ENCODE results near the gene LOXL1. TPM values are rescaled to one million over a fixed set of nuclear protein-coding genes. Genes with fewer than 3 reads are reported as not detected.

LOXL1 gene
- total RNA-seq, 4 donors from 2014 or later: 4.3 to 12.1 (median 7.3) TPM

- WGBS: 16% methylated on average over 2 of the region's 2 CpGs
- Histone ChIP-seq H3K36me3 (peaks cover 10% of the 10 kb centered on the region), H3K4me3 (peak overlapping the region; percentile 85), H3K27me3 (no peaks in the 10 kb centered on the region), H3K9me3 (no peaks in the 10 kb centered on the region), H3K27ac (peak overlapping the region; percentile 96), H3K4me1 (peaks cover 80% of the 10 kb centered on the region)
- TF ChIP-seq POLR2AphosphoS5 (IDR thresholded peaks at IDR 0.05) (no peak), EP300 (IDR thresholded peaks at IDR 0.05) (no peak)
- DNase-seq (ENCODE audit: low spot score in 2 of 2): no peak
Observed at GRCh38 chr15:73996267-73996666, 70.0 kb downstream of the LOXL1 start.

- H3K4me3 ChIP-seq: peak overlapping the region; percentile 85
Observed at GRCh38 chr15:73996939-73997338, 70.7 kb downstream of the LOXL1 start.

GRCh38 chr15:73997986-73998385 is 71.7 kb downstream of the LOXL1 start:
- peak overlapping the region; percentile 85 for H3K4me3 ChIP-seq
- H3K9me3 ChIP-seq: no peaks in the 10 kb centered on the region
- WGBS: 43% methylated on average over 14 of the region's 27 CpGs
- TF ChIP-seq POLR2AphosphoS5 (IDR thresholded peaks at IDR 0.05) (peak in 1 of 3 donors; percentile 63), POLR2A (IDR thresholded peaks at IDR 0.05) (no peak), EP300 (IDR thresholded peaks at IDR 0.05) (no peak)
- TF ChIP-seq, protein P1, sequence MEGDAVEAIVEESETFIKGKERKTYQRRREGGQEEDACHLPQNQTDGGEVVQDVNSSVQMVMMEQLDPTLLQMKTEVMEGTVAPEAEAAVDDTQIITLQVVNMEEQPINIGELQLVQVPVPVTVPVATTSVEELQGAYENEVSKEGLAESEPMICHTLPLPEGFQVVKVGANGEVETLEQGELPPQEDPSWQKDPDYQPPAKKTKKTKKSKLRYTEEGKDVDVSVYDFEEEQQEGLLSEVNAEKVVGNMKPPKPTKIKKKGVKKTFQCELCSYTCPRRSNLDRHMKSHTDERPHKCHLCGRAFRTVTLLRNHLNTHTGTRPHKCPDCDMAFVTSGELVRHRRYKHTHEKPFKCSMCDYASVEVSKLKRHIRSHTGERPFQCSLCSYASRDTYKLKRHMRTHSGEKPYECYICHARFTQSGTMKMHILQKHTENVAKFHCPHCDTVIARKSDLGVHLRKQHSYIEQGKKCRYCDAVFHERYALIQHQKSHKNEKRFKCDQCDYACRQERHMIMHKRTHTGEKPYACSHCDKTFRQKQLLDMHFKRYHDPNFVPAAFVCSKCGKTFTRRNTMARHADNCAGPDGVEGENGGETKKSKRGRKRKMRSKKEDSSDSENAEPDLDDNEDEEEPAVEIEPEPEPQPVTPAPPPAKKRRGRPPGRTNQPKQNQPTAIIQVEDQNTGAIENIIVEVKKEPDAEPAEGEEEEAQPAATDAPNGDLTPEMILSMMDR (IDR thresholded peaks at IDR 0.05): peak; percentile 16 to 40
- peaks cover 10% of the 10 kb centered on the region for H3K36me3 ChIP-seq
- H3K4me1 ChIP-seq: peaks cover 67% of the 10 kb centered on the region
- peak overlapping the region; percentile 96 for H3K27ac ChIP-seq
- DNase-seq (ENCODE audit: low spot score in 2 of 2): peak in 1 of 2 donors; percentile 76
- H3K27me3 ChIP-seq: no peaks in the 10 kb centered on the region

More at GRCh38 chr15:73996939-73997338, 70.7 kb downstream of the LOXL1 start:
- DNase-seq (ENCODE audit: low spot score in 2 of 2): peak in 1 of 2 donors; percentile 28
- no peak for TF ChIP-seq POLR2A (IDR thresholded peaks at IDR 0.05)
- TF ChIP-seq POLR2AphosphoS5 (IDR thresholded peaks at IDR 0.05): no peak
- no peak for TF ChIP-seq EP300 (IDR thresholded peaks at IDR 0.05)
- TF ChIP-seq, protein P1 (IDR thresholded peaks at IDR 0.05): no peak
- WGBS: 3% methylated on average over 5 of the region's 5 CpGs
- Histone ChIP-seq H3K36me3 (peaks cover 10% of the 10 kb centered on the region), H3K27me3 (no peaks in the 10 kb centered on the region), H3K27ac (peak overlapping the region; percentile 96), H3K4me1 (peaks cover 75% of the 10 kb centered on the region), H3K9me3 (no peaks in the 10 kb centered on the region)

Other genes starting within 250 kb of the LOXL1 start
- gene CD276, start 242.1 kb upstream of the LOXL1 start, total RNA-seq: 100 to 1,000 TPM in 1 of 4 donors, 10 to 100 TPM in 3; 64.2 to 100 (median 74.2) TPM
- 10 to 100 TPM; 22.7 to 70.1 (median 45.7) TPM for gene INSYN1, start 173.1 kb upstream of the LOXL1 start, total RNA-seq
- not detected for gene TBC1D21, start 52.9 kb upstream of the LOXL1 start, total RNA-seq
- 10 to 100 TPM in 3 of 4 donors, 1 to 10 TPM in 1; 9.7 to 25.3 (median 10.7) TPM for gene STOML1, start 65.8 kb downstream of the LOXL1 start, total RNA-seq
- gene PML, start 68.3 kb downstream of the LOXL1 start, total RNA-seq: 100 to 1,000 TPM in 1 of 4 donors, 10 to 100 TPM in 3; 59.2 to 111 (median 82.5) TPM
- gene GOLGA6A, start 156.1 kb downstream of the LOXL1 start, total RNA-seq: 1 to 10 TPM in 2 of 4 donors, under 1 TPM in 2; 0.21 to 3.9 (median 1.7) TPM
- 1 to 10 TPM in 2 of 4 donors, under 1 TPM in 1, not detected in 1; 0.57 to 1.9 (median 1.1) TPM for gene ISLR2, start 204.1 kb downstream of the LOXL1 start, total RNA-seq
- 10 to 100 TPM; 11.5 to 41.1 (median 18.1) TPM for gene ISLR, start 247.2 kb downstream of the LOXL1 start, total RNA-seq

Data from suprapubic skin (tissue), 4 donors.